ENCODE measurements around the gene LAMA5.

The LAMA5 gene

DNA sequence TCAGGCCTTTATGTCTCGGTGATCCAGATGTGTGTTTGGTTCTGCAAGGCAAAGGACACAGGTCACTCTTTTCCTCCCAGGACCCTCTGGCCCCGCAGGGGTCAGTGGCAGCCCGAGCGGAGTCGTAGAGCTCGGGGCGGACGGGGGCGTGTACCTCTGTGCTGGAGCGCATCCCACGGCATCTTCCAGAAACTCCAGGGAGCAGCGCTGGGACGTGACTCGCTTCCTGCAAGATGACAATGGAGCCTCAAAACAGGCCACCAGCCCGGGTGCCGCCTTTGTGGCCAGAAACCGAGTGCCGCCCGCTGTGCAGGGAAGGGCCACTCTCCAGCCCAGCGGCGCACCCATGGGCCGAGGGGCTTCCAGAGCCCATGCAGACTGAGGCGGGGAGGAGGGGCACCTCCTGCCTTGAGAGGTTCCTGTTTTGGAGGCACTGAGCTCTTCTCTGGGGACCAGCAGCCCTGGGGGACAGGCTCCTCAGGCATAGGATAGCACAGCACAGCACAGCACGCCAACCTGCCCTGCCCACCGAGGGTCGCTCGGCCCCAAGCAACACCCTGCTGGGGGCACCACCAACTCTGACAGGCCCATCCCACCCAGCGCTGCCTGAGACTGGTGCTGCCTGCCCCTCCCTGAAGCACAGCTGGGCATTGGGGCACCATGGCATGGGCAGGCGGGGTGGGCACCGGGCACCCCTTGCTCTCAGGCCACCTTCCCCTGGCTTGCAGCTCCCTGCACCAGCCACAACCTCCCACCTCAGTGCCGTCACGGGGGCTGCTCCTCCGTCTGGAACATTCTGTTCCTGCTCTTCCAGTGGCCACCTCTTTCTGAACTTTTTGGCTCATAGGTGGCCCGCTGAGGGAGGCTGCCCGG, 29.5 kb upstream of the LAMA5 start:
- DNase-seq (ENCODE audit: low read depth): no peak
- TF ChIP-seq, protein P1, sequence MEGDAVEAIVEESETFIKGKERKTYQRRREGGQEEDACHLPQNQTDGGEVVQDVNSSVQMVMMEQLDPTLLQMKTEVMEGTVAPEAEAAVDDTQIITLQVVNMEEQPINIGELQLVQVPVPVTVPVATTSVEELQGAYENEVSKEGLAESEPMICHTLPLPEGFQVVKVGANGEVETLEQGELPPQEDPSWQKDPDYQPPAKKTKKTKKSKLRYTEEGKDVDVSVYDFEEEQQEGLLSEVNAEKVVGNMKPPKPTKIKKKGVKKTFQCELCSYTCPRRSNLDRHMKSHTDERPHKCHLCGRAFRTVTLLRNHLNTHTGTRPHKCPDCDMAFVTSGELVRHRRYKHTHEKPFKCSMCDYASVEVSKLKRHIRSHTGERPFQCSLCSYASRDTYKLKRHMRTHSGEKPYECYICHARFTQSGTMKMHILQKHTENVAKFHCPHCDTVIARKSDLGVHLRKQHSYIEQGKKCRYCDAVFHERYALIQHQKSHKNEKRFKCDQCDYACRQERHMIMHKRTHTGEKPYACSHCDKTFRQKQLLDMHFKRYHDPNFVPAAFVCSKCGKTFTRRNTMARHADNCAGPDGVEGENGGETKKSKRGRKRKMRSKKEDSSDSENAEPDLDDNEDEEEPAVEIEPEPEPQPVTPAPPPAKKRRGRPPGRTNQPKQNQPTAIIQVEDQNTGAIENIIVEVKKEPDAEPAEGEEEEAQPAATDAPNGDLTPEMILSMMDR (IDR thresholded peaks at IDR 0.05; ENCODE audit: low read depth, low read length, missing control alignments): no peak

DNA sequence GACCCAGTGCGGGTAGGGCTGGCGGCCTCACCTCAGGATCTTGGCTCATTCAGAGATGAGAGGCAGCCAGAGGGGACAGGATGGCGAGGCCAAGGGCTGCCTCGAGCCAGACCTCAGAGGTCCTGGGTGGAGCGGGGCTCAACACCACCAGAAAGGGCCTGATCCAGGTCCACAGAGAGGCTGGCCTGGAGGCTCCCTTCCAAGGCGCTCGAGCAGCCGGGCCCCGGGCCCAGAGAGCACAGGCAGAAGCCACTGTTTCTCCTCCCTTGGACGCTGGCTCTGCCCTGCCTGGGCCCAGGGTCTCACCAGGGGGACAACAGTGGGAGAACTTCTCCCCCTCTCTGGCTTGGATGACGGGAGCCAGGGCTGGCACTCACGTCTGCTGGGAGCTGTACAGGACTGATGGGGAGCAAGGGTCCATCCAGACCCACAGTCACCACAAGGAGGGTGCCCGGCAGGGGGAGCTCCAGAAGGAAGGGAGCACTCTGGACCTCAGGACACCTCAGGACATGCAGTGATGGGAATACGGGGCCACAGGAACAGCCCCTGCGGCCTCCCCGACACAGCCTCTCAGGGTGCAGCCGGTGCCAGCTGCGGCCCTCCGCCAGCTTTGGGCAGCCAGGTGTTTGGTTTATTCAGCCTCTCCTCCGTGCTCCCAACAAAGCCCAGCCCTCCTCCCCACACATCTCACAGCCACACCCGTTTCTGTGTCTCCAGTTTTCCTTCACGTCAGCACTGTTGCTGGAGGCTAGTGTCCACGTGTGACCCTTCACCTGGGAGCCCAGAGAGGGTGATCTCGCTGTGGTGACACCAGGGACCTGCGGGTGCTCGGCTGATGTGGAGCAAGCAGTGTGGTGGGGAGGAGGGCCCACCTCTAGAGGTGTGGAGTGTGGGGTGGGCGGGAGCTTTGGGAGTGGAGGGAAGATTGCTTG, 28.5 kb upstream of the LAMA5 start:
- TF ChIP-seq, protein P1 (IDR thresholded peaks at IDR 0.05; ENCODE audit: low read depth, low read length, missing control alignments): peak; percentile 29
- no peak overlapping the region for H3K4me3 ChIP-seq (ENCODE audit: low read depth, low read length)
- DNase-seq (ENCODE audit: low read depth): no peak

More for the DNA sequence above, 29.5 kb upstream of the LAMA5 start:
- no peak overlapping the region for H3K4me3 ChIP-seq (ENCODE audit: low read depth, low read length)

- H3K4me3 ChIP-seq (ENCODE audit: low read depth, low read length): no peak overlapping the region
- TF ChIP-seq, protein P1 (IDR thresholded peaks at IDR 0.05; ENCODE audit: low read depth, low read length, missing control alignments): no peak
- no peak for DNase-seq (ENCODE audit: low read depth)
Measured at GRCh38 chr20:62394248-62395245, 27.4 kb upstream of the LAMA5 start.

GRCh38 chr20:62393830-62394229, 26.7 kb upstream of the LAMA5 start:
- TF ChIP-seq, protein P1 (IDR thresholded peaks at IDR 0.05; ENCODE audit: low read depth, low read length, missing control alignments): no peak
- DNase-seq (ENCODE audit: low read depth): no peak
- no peak overlapping the region for H3K4me3 ChIP-seq (ENCODE audit: low read depth, low read length)

- no peak overlapping the region for H3K4me3 ChIP-seq (ENCODE audit: low read depth, low read length)
- no peak for DNase-seq (ENCODE audit: low read depth)
- TF ChIP-seq, protein P1 (IDR thresholded peaks at IDR 0.05; ENCODE audit: low read depth, low read length, missing control alignments): no peak
Measured at GRCh38 chr20:62393335-62393665, 26.2 kb upstream of the LAMA5 start.

Data from GM12864 (cell line).